CD4-positive, CD25-positive, alpha-beta regulatory T cell (primary cell): ENCODE measurements around the gene GFPT2. TPM values are rescaled to one million over a fixed set of nuclear protein-coding genes. Genes with fewer than 3 reads are reported as not detected.

Source experiments
- ATAC-seq, 2 donors: fragments of 150-1000 bp; cut with Tn5 transposase; one replicate each; pipeline ENCODE4 v1.10.0; 2021; ENCODE audit warnings: low read depth in 2 of 2, moderate number of reproducible peaks in 2 of 2, moderate library complexity in 1 of 2
- DNase-seq, 3 donors: peaks; one replicate each; pipeline versions ENCODE4 v3.0.0 to v3.0.0-alpha.2; 2012 to 2022; ENCODE audit warnings: mixed read lengths in 1 of 3
- H3K27ac ChIP-seq: one replicate; pipeline ENCODE4 v1.7.0; 2013; ENCODE audit warnings: mild to moderate bottlenecking, low read length; ENCODE audit not compliant: insufficient read depth, poor library complexity, severe bottlenecking
- H3K27me3 ChIP-seq: one replicate; pipeline ENCODE4 v1.7.0; 2013; ENCODE audit warnings: low read length; ENCODE audit not compliant: control insufficient read depth, insufficient read depth
- H3K36me3 ChIP-seq: one replicate; pipeline ENCODE4 v1.7.0; 2013; ENCODE audit warnings: mild to moderate bottlenecking, low read length, moderate library complexity; ENCODE audit not compliant: control insufficient read depth, insufficient read depth
- H3K4me1 ChIP-seq: 2 replicates; pipeline ENCODE4 v1.7.0; 2013; ENCODE audit warnings: mild to moderate bottlenecking, low read length; ENCODE audit not compliant: insufficient read depth, control insufficient read depth, poor library complexity, severe bottlenecking
- H3K4me3 ChIP-seq: one replicate; pipeline ENCODE4 v1.7.0; 2013; ENCODE audit warnings: low read depth, mild to moderate bottlenecking, low read length, moderate library complexity
- H3K9me3 ChIP-seq, 2 experiments: 1 replicate in 1 of 2; 2 replicates in 1 of 2; pipeline ENCODE4 v1.7.0; 2013; ENCODE audit warnings: low read length in 2 of 2, mild to moderate bottlenecking in 1 of 2, moderate library complexity in 1 of 2; ENCODE audit not compliant: control insufficient read depth in 2 of 2
- H3K27ac Mint-ChIP-seq, 3 donors: one replicate each; pipeline ENCODE4 v1.8.0; 2020 to 2022; ENCODE audit warnings: mild to moderate bottlenecking in 3 of 3, mixed read lengths in 3 of 3, moderate library complexity in 2 of 3
- H3K27me3 Mint-ChIP-seq: one replicate; pipeline ENCODE4 v1.8.0; 2022; ENCODE audit warnings: mild to moderate bottlenecking, mixed read lengths
- H3K36me3 Mint-ChIP-seq: one replicate; pipeline ENCODE4 v1.8.0; 2020; ENCODE audit warnings: mixed read lengths
- H3K4me1 Mint-ChIP-seq, 4 donors: one replicate each; pipeline ENCODE4 v1.8.0; 2020 to 2022; ENCODE audit warnings: mixed read lengths in 4 of 4, mild to moderate bottlenecking in 1 of 4
- H3K4me3 Mint-ChIP-seq, 4 donors: one replicate each; pipeline ENCODE4 v1.8.0; 2020 to 2022; ENCODE audit warnings: mild to moderate bottlenecking in 4 of 4, mixed read lengths in 4 of 4, moderate library complexity in 3 of 4
- H3K9me3 Mint-ChIP-seq, 7 donors: one replicate each; pipeline ENCODE4 v1.8.0; 2020 to 2022; ENCODE audit warnings: mixed read lengths in 7 of 7, mild to moderate bottlenecking in 3 of 7, moderate library complexity in 2 of 7
- polyA plus RNA-seq, 4 donors: library from polyadenylated mRNA; unstranded; fragments of 300-500 nt; fragmentation: Illumina TruSeq; gene quantifications; one replicate each; pipeline ENCODE4 v1.2.3, GENCODE V29; 2021
- total RNA-seq: library from RNA; stranded (reverse); gene quantifications from one replicate; pipeline ENCODE4 v1.2.3, GENCODE V29; 2022

Gene GFPT2
- total and polyA plus RNA-seq, 5 donors from 2014 or later: 0.16 TPM; not detected in 4

DNA sequence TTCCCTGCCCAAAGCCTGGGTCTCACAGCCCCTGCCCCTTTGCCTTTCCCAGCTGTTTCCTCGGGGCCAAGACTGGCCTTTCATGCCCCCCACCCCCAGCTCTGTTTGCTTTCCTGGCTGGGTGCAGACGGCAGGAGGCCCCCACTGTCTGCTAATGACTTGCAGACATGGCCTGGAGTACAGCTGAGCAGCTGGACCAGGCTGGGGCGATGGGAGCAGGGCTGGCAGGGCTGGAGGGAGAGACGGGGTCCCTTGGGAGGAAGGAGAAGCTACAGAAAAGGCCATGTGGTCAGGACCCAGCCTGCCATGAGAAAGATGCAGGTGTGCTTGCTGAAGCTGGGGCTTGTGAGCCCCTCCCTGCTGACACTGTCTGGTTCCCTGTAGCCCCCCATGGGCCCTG, 28.3 kb upstream of the GFPT2 start:
- Histone ChIP-seq H3K27me3 (no peaks in the 10 kb centered on the region), H3K4me1 (no peaks in the 10 kb centered on the region), H3K4me3 (no peak overlapping the region), H3K36me3 (no peaks in the 10 kb centered on the region), H3K27ac (no peak overlapping the region), H3K9me3 (no peaks in the 10 kb centered on the region)
- H3K27me3 Mint-ChIP-seq: no peaks in the 10 kb centered on the region
- ATAC-seq (no peak), DNase-seq (no peak)
- H3K9me3 Mint-ChIP-seq: no peaks in the 10 kb centered on the region
- H3K4me3 Mint-ChIP-seq: no peak overlapping the region
- H3K36me3 Mint-ChIP-seq: no peaks in the 10 kb centered on the region
- no peak overlapping the region for H3K27ac Mint-ChIP-seq
- no peaks in the 10 kb centered on the region for H3K4me1 Mint-ChIP-seq

DNA sequence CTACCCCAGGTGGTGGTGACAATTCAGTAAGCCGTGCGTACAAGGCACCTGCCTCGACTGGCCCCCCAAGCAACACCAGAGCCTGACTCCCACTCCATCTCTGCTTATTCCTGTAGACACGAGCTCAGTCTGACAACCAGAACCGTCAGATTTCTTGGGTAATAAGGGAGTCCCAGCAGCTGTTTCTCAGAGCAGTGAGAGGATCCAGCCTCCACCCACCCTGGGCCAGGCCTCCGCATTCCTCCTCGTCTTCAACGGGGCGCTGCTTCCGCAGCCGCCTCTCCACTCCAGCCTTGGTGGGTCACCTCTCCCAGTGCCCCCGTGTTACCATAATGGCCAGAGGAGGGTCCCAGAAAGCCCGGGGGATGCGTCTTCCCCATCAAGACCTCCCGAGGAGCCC, 27.7 kb upstream of the GFPT2 start:
- Histone ChIP-seq H3K4me3 (no peak overlapping the region), H3K9me3 (no peaks in the 10 kb centered on the region), H3K4me1 (no peaks in the 10 kb centered on the region), H3K27ac (no peak overlapping the region), H3K36me3 (no peaks in the 10 kb centered on the region), H3K27me3 (no peaks in the 10 kb centered on the region)
- DNase-seq: no peak
- no peaks in the 10 kb centered on the region for H3K36me3 Mint-ChIP-seq
- H3K27me3 Mint-ChIP-seq: no peaks in the 10 kb centered on the region
- H3K4me3 Mint-ChIP-seq: no peak overlapping the region
- no peaks in the 10 kb centered on the region for H3K4me1 Mint-ChIP-seq
- no peaks in the 10 kb centered on the region for H3K9me3 Mint-ChIP-seq
- H3K27ac Mint-ChIP-seq: no peak overlapping the region
- ATAC-seq: no peak

DNA sequence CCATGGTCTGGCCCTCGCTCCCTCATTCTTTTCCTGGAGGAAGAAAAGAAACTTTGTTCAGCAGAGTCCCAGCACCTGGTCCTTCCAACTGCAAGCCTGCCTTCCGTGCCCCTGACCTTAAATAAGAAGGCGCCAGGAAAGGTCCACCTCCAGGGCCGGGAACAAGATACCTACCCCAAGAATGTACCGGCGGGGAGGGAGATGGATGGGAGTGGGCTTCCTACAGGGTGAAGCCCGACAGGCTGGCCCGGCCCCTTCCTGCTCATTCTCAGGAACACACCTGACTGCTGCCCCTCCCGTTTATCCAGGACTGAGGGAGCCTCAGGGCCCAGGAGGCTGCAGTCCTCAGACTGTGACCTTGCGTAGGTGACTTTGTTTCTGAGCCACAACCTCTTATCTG, 27.3 kb upstream of the GFPT2 start:
- H3K4me3 Mint-ChIP-seq: no peak overlapping the region
- H3K27ac Mint-ChIP-seq: no peak overlapping the region
- DNase-seq (no peak), ATAC-seq (no peak)
- Histone ChIP-seq H3K27ac (no peak overlapping the region), H3K4me1 (no peaks in the 10 kb centered on the region), H3K9me3 (no peaks in the 10 kb centered on the region), H3K27me3 (no peaks in the 10 kb centered on the region), H3K4me3 (no peak overlapping the region), H3K36me3 (no peaks in the 10 kb centered on the region)
- H3K36me3 Mint-ChIP-seq: no peaks in the 10 kb centered on the region
- H3K4me1 Mint-ChIP-seq: no peaks in the 10 kb centered on the region
- H3K27me3 Mint-ChIP-seq: no peaks in the 10 kb centered on the region
- H3K9me3 Mint-ChIP-seq: no peaks in the 10 kb centered on the region

DNA sequence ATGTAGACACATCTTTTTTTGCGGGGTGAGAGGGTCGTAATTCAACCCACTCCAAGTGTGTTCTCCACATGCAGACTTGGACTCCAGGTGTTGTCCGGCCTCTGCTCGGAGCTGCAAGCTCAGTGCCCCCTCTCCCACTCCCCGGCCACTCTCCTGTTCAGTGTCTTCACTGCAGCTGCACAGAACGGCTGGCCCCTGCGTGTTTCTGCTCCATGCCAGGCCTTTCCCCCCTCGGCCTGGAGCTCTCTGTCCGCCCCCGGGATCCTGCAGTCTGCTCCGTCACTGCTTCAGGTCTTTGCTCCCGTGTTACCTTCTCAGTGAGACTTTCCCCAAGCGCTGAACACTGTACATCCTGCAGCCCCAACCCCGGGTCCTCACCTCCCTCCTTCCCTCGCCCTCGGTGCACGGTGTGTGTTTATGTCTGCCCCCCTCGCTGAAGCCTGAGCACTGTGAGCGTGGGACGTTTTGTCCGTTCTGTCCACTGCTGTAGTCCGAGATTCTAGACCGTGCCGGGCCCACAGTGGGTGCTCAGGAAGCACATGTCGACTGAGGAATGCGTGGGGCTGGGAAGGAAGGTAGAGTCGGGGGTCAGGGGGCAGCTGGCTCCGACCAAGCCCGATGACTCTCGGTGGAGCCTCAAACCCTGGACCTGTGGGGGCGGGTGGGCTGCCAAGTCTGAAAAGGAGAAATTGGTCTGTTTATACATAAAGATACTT, 26.4 kb upstream of the GFPT2 start:
- Mint-ChIP-seq H3K9me3 (no peaks in the 10 kb centered on the region), H3K4me3 (no peak overlapping the region), H3K27ac (no peak overlapping the region), H3K27me3 (peaks cover 4% of the 10 kb centered on the region), H3K36me3 (no peaks in the 10 kb centered on the region), H3K4me1 (no peaks in the 10 kb centered on the region)
- ATAC-seq (no peak), DNase-seq (no peak)
- no peak overlapping the region for H3K27ac ChIP-seq
- no peaks in the 10 kb centered on the region for H3K36me3 ChIP-seq
- H3K27me3 ChIP-seq: no peaks in the 10 kb centered on the region
- H3K4me1 ChIP-seq: no peaks in the 10 kb centered on the region
- no peaks in the 10 kb centered on the region for H3K9me3 ChIP-seq
- H3K4me3 ChIP-seq: no peak overlapping the region

DNA sequence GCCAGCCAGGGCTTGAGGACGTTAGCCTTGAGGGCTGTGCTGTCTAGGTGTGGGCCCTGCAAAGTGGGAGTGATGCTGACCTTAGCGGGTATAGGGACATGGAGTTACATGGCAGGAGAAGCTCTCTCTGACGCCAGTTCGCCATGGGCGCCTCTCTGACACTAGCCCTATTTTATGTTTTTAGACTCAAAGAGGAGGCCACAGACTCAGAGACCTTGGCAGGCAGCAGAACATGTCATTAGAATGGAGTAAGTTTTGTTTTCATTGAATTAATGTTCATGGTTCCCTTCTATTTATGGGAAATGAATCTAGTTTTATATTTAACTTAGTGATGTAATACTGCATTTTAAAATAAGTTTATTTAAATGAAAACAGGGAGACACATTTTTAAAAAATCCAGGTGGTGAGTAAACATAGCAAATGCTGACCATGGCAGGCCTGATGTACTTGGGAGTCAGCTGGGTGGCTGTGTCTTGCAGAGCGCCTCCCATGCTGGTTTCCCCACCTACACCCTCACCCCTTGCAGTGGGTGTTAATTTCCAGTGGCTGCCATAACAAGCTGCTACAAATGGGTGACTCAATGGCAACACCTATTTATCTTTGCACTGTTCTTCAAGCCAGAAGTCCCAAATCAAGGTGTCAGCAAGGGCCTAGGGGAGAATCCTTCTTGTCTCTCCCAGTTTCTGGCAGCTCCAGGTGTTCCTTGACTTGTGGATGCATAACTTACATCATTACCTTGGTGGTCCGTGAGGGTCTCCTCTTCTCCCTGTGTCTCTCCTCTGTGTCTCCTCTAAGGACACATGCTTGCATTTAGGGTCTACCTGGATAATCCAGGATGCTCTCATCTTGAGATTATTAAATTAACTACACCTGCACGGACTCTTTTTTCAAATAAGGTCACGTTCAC, 25.6 kb upstream of the GFPT2 start:
- Mint-ChIP-seq H3K9me3 (no peaks in the 10 kb centered on the region), H3K4me3 (no peak overlapping the region), H3K27me3 (peaks cover 4% of the 10 kb centered on the region), H3K27ac (no peak overlapping the region), H3K36me3 (no peaks in the 10 kb centered on the region), H3K4me1 (no peaks in the 10 kb centered on the region)
- ATAC-seq: no peak
- Histone ChIP-seq H3K27ac (no peak overlapping the region), H3K9me3 (no peaks in the 10 kb centered on the region), H3K4me3 (no peak overlapping the region), H3K4me1 (no peaks in the 10 kb centered on the region), H3K36me3 (no peaks in the 10 kb centered on the region), H3K27me3 (no peaks in the 10 kb centered on the region)
- no peak for DNase-seq

DNA sequence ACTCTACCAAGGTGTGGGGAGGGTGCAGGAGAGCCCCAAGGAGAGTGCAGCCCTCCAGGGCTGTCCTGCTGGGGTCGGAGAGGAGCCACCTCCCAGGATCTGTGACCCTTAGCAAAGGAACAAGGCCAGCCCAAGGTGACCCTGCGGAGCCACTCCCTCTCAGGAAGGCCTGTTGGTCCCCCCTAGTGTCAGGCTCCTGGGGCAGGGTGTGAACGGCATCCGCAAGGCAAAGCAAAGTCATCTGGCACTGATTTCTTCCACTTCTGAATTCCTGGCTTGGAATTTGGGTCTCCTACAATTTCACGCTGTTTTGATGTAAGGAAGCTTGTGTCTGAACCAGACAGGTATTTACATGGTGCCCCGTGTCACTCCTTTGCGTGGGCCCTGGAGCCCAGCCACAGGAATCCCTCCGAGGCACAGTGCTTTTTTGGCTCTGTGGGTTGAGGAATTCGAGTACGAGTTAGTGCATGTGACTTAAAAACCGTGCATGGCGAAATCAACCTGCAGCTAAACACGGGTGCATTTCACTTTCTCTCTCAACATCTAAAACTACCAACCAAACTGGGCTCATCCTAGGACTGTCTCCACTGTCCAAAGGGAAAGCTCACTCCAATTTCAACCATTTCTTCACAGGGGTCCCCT, 24.5 kb upstream of the GFPT2 start:
- H3K36me3 Mint-ChIP-seq: no peaks in the 10 kb centered on the region
- Histone ChIP-seq H3K9me3 (no peaks in the 10 kb centered on the region), H3K36me3 (no peaks in the 10 kb centered on the region), H3K4me1 (no peaks in the 10 kb centered on the region), H3K4me3 (no peak overlapping the region), H3K27me3 (no peaks in the 10 kb centered on the region), H3K27ac (no peak overlapping the region)
- H3K4me3 Mint-ChIP-seq: no peak overlapping the region
- ATAC-seq: no peak
- H3K27ac Mint-ChIP-seq: no peak overlapping the region
- H3K9me3 Mint-ChIP-seq: no peaks in the 10 kb centered on the region
- peaks cover 4% of the 10 kb centered on the region for H3K27me3 Mint-ChIP-seq
- DNase-seq: no peak
- no peaks in the 10 kb centered on the region for H3K4me1 Mint-ChIP-seq

DNA sequence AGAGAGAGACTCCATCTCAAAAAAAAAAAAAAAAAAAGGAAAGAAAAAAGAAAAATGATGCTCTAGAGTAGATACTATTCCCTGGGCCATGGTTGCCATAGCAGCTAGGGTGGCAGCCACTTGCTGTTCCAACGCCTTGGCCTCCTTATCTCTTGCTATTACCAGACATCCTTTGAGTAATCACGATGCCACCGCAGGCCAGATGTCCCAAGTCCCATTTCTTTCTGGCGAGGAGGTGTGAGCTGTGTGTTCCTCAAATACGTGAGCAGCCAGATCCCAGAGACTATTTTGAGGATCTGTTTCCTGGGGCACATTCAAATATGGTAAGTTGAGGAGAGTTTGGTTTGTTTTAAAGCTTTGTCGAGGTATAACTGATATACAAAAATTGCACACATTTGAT, 23.4 kb upstream of the GFPT2 start:
- H3K4me3 ChIP-seq: no peak overlapping the region
- H3K4me1 ChIP-seq: no peaks in the 10 kb centered on the region
- DNase-seq (no peak), ATAC-seq (no peak)
- H3K27me3 ChIP-seq: no peaks in the 10 kb centered on the region
- Mint-ChIP-seq H3K27ac (no peak overlapping the region), H3K4me1 (no peaks in the 10 kb centered on the region), H3K36me3 (no peaks in the 10 kb centered on the region), H3K9me3 (no peaks in the 10 kb centered on the region), H3K4me3 (no peak overlapping the region), H3K27me3 (peaks cover 4% of the 10 kb centered on the region)
- H3K9me3 ChIP-seq: no peaks in the 10 kb centered on the region
- H3K27ac ChIP-seq: no peak overlapping the region
- H3K36me3 ChIP-seq: no peaks in the 10 kb centered on the region
